BE2C (cell line): ENCODE results near the gene SHISA8.

Experiments used
- DNase-seq: peaks from one replicate; pipeline ENCODE4 v3.0.0-alpha.2; 2020
- H3K27me3 ChIP-seq: fragments of 250-450 bp; sonication (Bioruptor Pico); 2 replicates; pipeline ENCODE4 v1.5.1; 2020; ENCODE audit warnings: mild to moderate bottlenecking
- H3K36me3 ChIP-seq: fragments of 250-450 bp; sonication (Bioruptor Pico); 2 replicates; pipeline ENCODE4 v1.5.1; 2020; ENCODE audit warnings: mild to moderate bottlenecking
- H3K4me1 ChIP-seq: fragments of 250-450 bp; sonication (Bioruptor Pico); 2 replicates; pipeline ENCODE4 v1.5.1; 2020
- H3K4me3 ChIP-seq: 2 replicates; pipeline ENCODE4 v1.5.1; 2011; ENCODE audit warnings: low read depth, low read length
- H3K9me3 ChIP-seq: fragments of 250-450 bp; sonication (Bioruptor Pico); 2 replicates; pipeline ENCODE4 v1.5.1; 2020
- CTCF ChIP-seq: IDR thresholded peaks from 2 replicates; pipeline ENCODE4 v1.5.1; 2012; ENCODE audit warnings: mild to moderate bottlenecking, low read depth, low read length

The SHISA8 gene

GRCh38 chr22:41943661-41944209 is 28.9 kb upstream of the SHISA8 start:
- H3K4me1 ChIP-seq, result peaks cover 11% of the 10 kb centered on the region
- TF ChIP-seq CTCF, result no peak
- no peaks in the 10 kb centered on the region for H3K9me3 ChIP-seq
- no peak for DNase-seq
- H3K4me3 ChIP-seq, result no peak overlapping the region
- H3K36me3 ChIP-seq, result peaks cover 55% of the 10 kb centered on the region
- no peaks in the 10 kb centered on the region for H3K27me3 ChIP-seq

- Histone ChIP-seq H3K4me1 (peaks cover 12% of the 10 kb centered on the region), H3K36me3 (peaks cover 76% of the 10 kb centered on the region), H3K4me3 (peak overlapping the region; percentile 7; the same call in 1 of the 2 replicates), H3K9me3 (no peaks in the 10 kb centered on the region), H3K27me3 (no peaks in the 10 kb centered on the region)
- peak; percentile 90 for TF ChIP-seq CTCF
- DNase-seq, result peak; percentile 89
These were observed 26.2 kb upstream of the SHISA8 start for GRCh38 chr22:41940832-41941765.

GRCh38 chr22:41939981-41940831 is 25.3 kb upstream of the SHISA8 start:
- TF ChIP-seq CTCF, result no peak
- H3K36me3 ChIP-seq, result peaks cover 79% of the 10 kb centered on the region
- H3K4me1 ChIP-seq, result peaks cover 14% of the 10 kb centered on the region
- no peaks in the 10 kb centered on the region for H3K27me3 ChIP-seq
- H3K9me3 ChIP-seq, result no peaks in the 10 kb centered on the region
- DNase-seq, result no peak
- no peak overlapping the region for H3K4me3 ChIP-seq

GRCh38 chr22:41936894-41937169 is 22.0 kb upstream of the SHISA8 start:
- H3K36me3 ChIP-seq, result peaks cover 59% of the 10 kb centered on the region

GRCh38 chr22:41935509-41935908 is 20.6 kb upstream of the SHISA8 start:
- H3K4me1 ChIP-seq, result peaks cover 20% of the 10 kb centered on the region
- no peak for DNase-seq
- H3K36me3 ChIP-seq, result peaks cover 45% of the 10 kb centered on the region
- TF ChIP-seq CTCF, result no peak
- H3K9me3 ChIP-seq, result no peaks in the 10 kb centered on the region
- H3K27me3 ChIP-seq, result no peaks in the 10 kb centered on the region
- no peak overlapping the region for H3K4me3 ChIP-seq

More at GRCh38 chr22:41936894-41937169, 22.0 kb upstream of the SHISA8 start:
- H3K9me3 ChIP-seq, result no peaks in the 10 kb centered on the region
- no peak for DNase-seq
- no peak overlapping the region for H3K4me3 ChIP-seq
- H3K4me1 ChIP-seq, result peaks cover 17% of the 10 kb centered on the region
- no peak for TF ChIP-seq CTCF
- H3K27me3 ChIP-seq, result no peaks in the 10 kb centered on the region
